AG09309 (cell line): ENCODE data around the gene DDX60.

ENCODE experiments used
- DNase-seq: peaks from one replicate; pipeline ENCODE4 v3.0.0-alpha.2; 2010; ENCODE audit warnings: low read depth
- H3K4me3 ChIP-seq: 2 replicates; pipeline ENCODE4 v1.5.1; 2011; ENCODE audit warnings: mild to moderate bottlenecking, low read depth, low read length, moderate library complexity; ENCODE audit not compliant: control insufficient read depth
- CTCF ChIP-seq: IDR thresholded peaks from 2 replicates; pipeline ENCODE4 v1.5.1; 2011; ENCODE audit warnings: mild to moderate bottlenecking, low read depth, low read length, inconsistent platforms; ENCODE audit not compliant: insufficient read depth, control insufficient read depth; ENCODE audit errors: missing control alignments

The DDX60 gene

GRCh38 chr4:168212656-168213055 is 105.9 kb downstream of the DDX60 start:
- no peak overlapping the region for H3K4me3 ChIP-seq
- no peak for DNase-seq
- no peak for TF ChIP-seq CTCF

- H3K4me3 ChIP-seq: no peak overlapping the region
- no peak for TF ChIP-seq CTCF
- no peak for DNase-seq
Observed at GRCh38 chr4:168208957-168209614, 109.5 kb downstream of the DDX60 start.

GRCh38 chr4:168203233-168203911 is 115.2 kb downstream of the DDX60 start:
- TF ChIP-seq CTCF: no peak
- DNase-seq: no peak
- no peak overlapping the region for H3K4me3 ChIP-seq

GRCh38 chr4:168200685-168201084 is 117.9 kb downstream of the DDX60 start:
- H3K4me3 ChIP-seq: no peak overlapping the region
- DNase-seq: no peak
- TF ChIP-seq CTCF: no peak

GRCh38 chr4:168199260-168199957 is 119.1 kb downstream of the DDX60 start:
- TF ChIP-seq CTCF: no peak
- no peak overlapping the region for H3K4me3 ChIP-seq
- no peak for DNase-seq

- H3K4me3 ChIP-seq: no peak overlapping the region
- no peak for DNase-seq
Observed at GRCh38 chr4:168197926-168198325, 120.6 kb downstream of the DDX60 start.

More at GRCh38 chr4:168197926-168198325, 120.6 kb downstream of the DDX60 start:
- TF ChIP-seq CTCF: no peak
